ENCODE results near the gene AIFM2. TPM values are rescaled to one million over a fixed set of nuclear protein-coding genes. Genes with fewer than 3 reads are reported as not detected.

AIFM2 gene
- total RNA-seq, 1 experiment from 2014 or later = 16.6 TPM

DNA sequence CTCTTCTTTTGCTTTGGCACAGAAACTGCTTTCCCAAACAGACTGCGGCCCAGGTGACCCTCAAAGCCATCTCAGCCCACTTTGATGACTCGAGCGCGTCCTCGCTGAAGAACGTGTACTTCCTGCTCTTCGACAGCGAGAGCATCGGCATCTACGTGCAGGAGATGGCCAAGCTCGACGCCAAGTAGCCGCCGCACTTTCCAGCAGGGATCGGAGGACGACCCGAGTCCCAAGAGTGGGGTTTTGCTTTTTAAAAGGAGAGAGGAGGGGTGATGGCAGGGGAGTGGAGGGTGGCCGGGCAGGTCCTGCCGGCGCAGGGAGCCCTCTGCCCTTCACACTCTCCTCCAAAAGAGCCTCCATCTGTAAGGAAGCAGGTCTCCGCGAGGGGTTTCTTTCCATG is 21.1 kb downstream of the AIFM2 start:
- no peak for TF ChIP-seq POLR2AphosphoS5 (IDR thresholded peaks at IDR 0.05; ENCODE audit: low read depth, low read length)
- no peak for TF ChIP-seq TCF7L2 (IDR thresholded peaks at IDR 0.05; ENCODE audit: low read depth, low read length)
- no peak for TF ChIP-seq CTCF (IDR thresholded peaks at IDR 0.05)
- no peak for TF ChIP-seq REST (IDR thresholded peaks at IDR 0.05; ENCODE audit: insufficient read depth in 1 of 2, low read depth in 2 of 2, low read length in 1 of 2)
- no peak for ATAC-seq
- Histone ChIP-seq H3K4me1 (ENCODE audit: control insufficient read depth, insufficient read depth, low read length) (no peaks in the 10 kb centered on the region), H3K27me3 (ENCODE audit: control insufficient read depth, insufficient read depth, low read length) (no peaks in the 10 kb centered on the region), H3K36me3 (ENCODE audit: control insufficient read depth, insufficient read depth, low read length) (no peaks in the 10 kb centered on the region), H3K4me3 (ENCODE audit: low read depth in 2 of 2, low read length in 2 of 2) (no peak overlapping the region), H3K27ac (ENCODE audit: low read length) (no peak overlapping the region), H3K9me3 (ENCODE audit: control insufficient read depth, insufficient read depth, low read depth, low read length) (no peaks in the 10 kb centered on the region)
- no peak for DNase-seq (ENCODE audit: low read depth, low spot score)
- ChIA-PET CTCF (no interaction called here), POLR2A (interaction anchor here (1.1 kb wide), 1 partner anchor 15 kb away, joined by 3 read pairs; no protein-coding TSS in a partner anchor)
- in situ Hi-C loops (cut with HindIII; ENCODE audit: low pct_unique_long_range_greater_than_20kb, low sequenced_read_pairs) (no loop called here), intact Hi-C loops (cut with micrococcal nuclease; ENCODE audit: unreplicated experiment) (no loop called here)
- BruUV-seq (replicated peaks) = no TSS peak

GRCh38 chr10:70109064-70109729 is 23.4 kb downstream of the AIFM2 start:
- CTCF ChIA-PET = no interaction called here
- no peaks in the 10 kb centered on the region for H3K27me3 ChIP-seq (ENCODE audit: control insufficient read depth, insufficient read depth, low read length)
- ATAC-seq = no peak
- in situ Hi-C loops (cut with HindIII; ENCODE audit: low pct_unique_long_range_greater_than_20kb, low sequenced_read_pairs) = no loop called here
- H3K36me3 ChIP-seq (ENCODE audit: control insufficient read depth, insufficient read depth, low read length) = no peaks in the 10 kb centered on the region
- no peak overlapping the region for H3K27ac ChIP-seq (ENCODE audit: low read length)
- no peak overlapping the region for H3K4me3 ChIP-seq (ENCODE audit: low read depth in 2 of 2, low read length in 2 of 2)
- intact Hi-C loops (cut with micrococcal nuclease; ENCODE audit: unreplicated experiment) = no loop called here
- no peaks in the 10 kb centered on the region for H3K4me1 ChIP-seq (ENCODE audit: control insufficient read depth, insufficient read depth, low read length)
- TF ChIP-seq SIN3A (IDR thresholded peaks at IDR 0.05; ENCODE audit: borderline replicate concordance, insufficient read depth, low read depth, low read length) (no peak), TCF7L2 (IDR thresholded peaks at IDR 0.05; ENCODE audit: low read depth, low read length) (no peak), CTCF (IDR thresholded peaks at IDR 0.05) (no peak)
- no TSS peak for BruUV-seq (replicated peaks)
- H3K9me3 ChIP-seq (ENCODE audit: control insufficient read depth, insufficient read depth, low read depth, low read length) = no peaks in the 10 kb centered on the region
- POLR2A ChIA-PET = no interaction called here
- DNase-seq (ENCODE audit: low read depth, low spot score) = no peak

All from Panc1 (cell line).